HG02970 (cell line): ENCODE results near the gene DEPDC7.

Experiments used
- ATAC-seq: cut with Tn5 transposase; IDR thresholded peaks from one replicate; pipeline ENCODE4 v1.9.1; 2021; ENCODE audit warnings: mild to moderate bottlenecking, moderate library complexity, moderate number of reproducible peaks; ENCODE audit not compliant: unreplicated experiment, low FRiP score

Gene DEPDC7

GRCh38 chr11:33059331-33060007 is 43.8 kb downstream of the DEPDC7 start:
- ATAC-seq: no peak

DNA sequence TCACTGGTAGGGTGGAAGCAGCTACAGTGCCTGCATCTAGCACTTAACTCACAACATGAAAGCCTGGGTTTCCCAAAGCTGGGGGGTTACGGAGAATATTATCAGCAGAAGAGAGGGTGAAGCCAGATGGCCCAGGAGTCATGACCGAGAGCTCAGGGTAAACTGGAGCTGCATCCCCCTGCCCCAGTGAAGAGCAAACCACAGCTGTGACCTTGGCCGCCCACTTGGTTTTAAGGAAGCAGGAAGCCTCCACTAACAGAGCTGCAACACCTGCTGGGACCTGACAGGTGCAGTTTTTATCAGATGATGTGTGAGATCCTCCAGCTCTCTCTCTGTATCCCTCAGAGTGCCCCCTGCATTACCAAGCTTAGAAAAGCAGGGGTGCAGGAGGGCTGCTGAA is 44.6 kb downstream of the DEPDC7 start:
- no peak for ATAC-seq

DNA sequence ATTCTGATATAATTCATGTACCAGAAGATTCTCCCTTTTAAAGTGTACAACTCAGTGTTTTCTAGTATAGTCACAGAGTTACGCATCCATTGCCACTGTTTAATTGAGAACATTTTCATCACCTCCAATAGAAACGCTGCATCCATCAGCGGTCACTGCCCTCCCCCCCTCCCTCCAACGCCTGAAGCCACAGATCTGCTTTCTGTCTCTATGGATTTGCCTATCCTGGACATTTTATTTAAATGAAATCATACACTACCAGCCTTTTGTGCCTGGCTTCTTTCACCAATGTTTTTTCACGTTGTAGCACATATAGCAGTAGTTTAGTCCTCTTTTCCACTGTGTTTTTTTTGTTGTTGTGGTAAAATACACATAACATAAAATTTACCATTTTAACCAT is 46.5 kb downstream of the DEPDC7 start:
- no peak for ATAC-seq

- no peak for ATAC-seq
These were observed 47.7 kb downstream of the DEPDC7 start for GRCh38 chr11:33063326-33063881.

GRCh38 chr11:33064033-33064825 is 48.6 kb downstream of the DEPDC7 start:
- no peak for ATAC-seq

DNA sequence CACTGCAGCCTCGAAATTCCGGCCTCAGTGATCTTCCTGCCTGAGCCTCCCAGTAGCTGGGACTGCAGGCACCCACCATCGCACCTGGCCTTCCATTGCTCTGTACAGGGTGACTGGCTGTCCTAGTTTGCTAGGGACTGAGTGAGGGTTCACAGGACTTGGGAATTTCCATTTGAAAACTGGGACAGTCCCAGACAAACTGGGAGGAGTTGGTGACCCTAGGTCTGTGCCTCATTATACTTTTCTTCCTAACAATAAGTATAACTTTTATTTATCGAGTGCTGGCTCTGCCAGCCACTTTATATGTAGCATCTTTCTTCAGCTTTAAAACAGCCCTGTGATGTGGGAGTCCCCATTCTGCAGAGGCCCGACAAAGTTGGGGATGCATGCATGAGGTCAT is 49.2 kb downstream of the DEPDC7 start:
- no peak for ATAC-seq

- no peak for ATAC-seq
These were observed 49.9 kb downstream of the DEPDC7 start for GRCh38 chr11:33065445-33066178.

DNA sequence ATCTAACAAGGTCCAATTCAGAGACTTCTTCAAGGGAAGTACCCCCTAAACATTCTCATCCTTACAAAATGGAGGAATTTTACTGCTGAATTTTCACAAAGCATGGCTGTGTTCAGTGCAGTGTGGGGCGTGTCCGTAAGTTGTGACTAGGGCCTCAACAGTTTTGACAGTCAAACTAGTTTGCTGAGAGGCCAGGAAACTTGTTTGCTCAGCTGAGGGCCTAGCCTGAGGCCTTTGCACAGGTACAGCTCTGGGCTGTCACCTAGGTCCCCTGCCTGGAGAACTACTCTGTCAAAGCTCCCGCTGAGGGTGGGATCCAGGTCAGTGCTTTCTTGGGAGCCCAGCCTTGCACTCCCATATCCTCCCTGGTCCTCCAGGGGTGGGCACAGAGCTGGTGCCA is 51.6 kb downstream of the DEPDC7 start:
- no peak for ATAC-seq

GRCh38 chr11:33068611-33069340 is 53.1 kb downstream of the DEPDC7 start:
- ATAC-seq: no peak

- ATAC-seq: no peak
These were observed 56.8 kb downstream of the DEPDC7 start for GRCh38 chr11:33072465-33072864.
